RKO (cell line): Measurements from ENCODE around the gene PDE2A.
A peak's percentile ranks its signal among the peaks of the same experiment; 100 is the strongest.

ENCODE experiments used
- DNase-seq: peaks from one replicate; pipeline ENCODE4 v3.0.0-alpha.2; 2016; ENCODE audit warnings: low spot score

Gene PDE2A

GRCh38 chr11:72683782-72684200 lies 9.6 kb upstream of the PDE2A start:
- peak; percentile 41 for DNase-seq

- no peak for DNase-seq
These were observed 8.6 kb upstream of the PDE2A start for GRCh38 chr11:72682858-72683243.

GRCh38 chr11:72682238-72682857 lies 8.1 kb upstream of the PDE2A start:
- no peak for DNase-seq

GRCh38 chr11:72681226-72682153 lies 7.3 kb upstream of the PDE2A start:
- DNase-seq: no peak

- DNase-seq: no peak
These were observed 6.5 kb upstream of the PDE2A start for GRCh38 chr11:72680624-72681158.

GRCh38 chr11:72679869-72680268 lies 5.6 kb upstream of the PDE2A start:
- no peak for DNase-seq

- DNase-seq: no peak
These were observed 4.3 kb upstream of the PDE2A start for GRCh38 chr11:72678524-72678923.

GRCh38 chr11:72676861-72677341 lies 2.7 kb upstream of the PDE2A start:
- peak; percentile 23 for DNase-seq

- DNase-seq: no peak
These were observed 999 bp upstream of the PDE2A start for GRCh38 chr11:72675221-72675620.

GRCh38 chr11:72673284-72673942 lies 809 bp downstream of the PDE2A start:
- DNase-seq: no peak

- no peak for DNase-seq
These were observed 1.5 kb downstream of the PDE2A start for GRCh38 chr11:72672597-72673238.

GRCh38 chr11:72671152-72672099 lies 2.8 kb downstream of the PDE2A start:
- no peak for DNase-seq

- DNase-seq: no peak
These were observed 4.2 kb downstream of the PDE2A start for GRCh38 chr11:72670041-72670440.

- no peak for DNase-seq
These were observed 4.7 kb downstream of the PDE2A start for GRCh38 chr11:72669527-72669926.

GRCh38 chr11:72668629-72669347 lies 5.4 kb downstream of the PDE2A start:
- no peak for DNase-seq

- no peak for DNase-seq
These were observed 8.2 kb downstream of the PDE2A start for GRCh38 chr11:72665911-72666472.

GRCh38 chr11:72662036-72662435 lies 12.2 kb downstream of the PDE2A start:
- DNase-seq: no peak

GRCh38 chr11:72661486-72661885 lies 12.7 kb downstream of the PDE2A start:
- no peak for DNase-seq

- DNase-seq: no peak
These were observed 15.1 kb downstream of the PDE2A start for GRCh38 chr11:72658989-72659640.
